GM18951 (cell line): ENCODE measurements around the gene ETS1.
A peak's percentile ranks its signal among the peaks of the same experiment; 100 is the strongest.

Source experiments
- POLR2A ChIP-seq: IDR thresholded peaks from 4 replicates; pipeline ENCODE4 v1.6.1; 2011; ENCODE audit warnings: mild to moderate bottlenecking; ENCODE audit not compliant: insufficient read length, insufficient read depth; ENCODE audit errors: extremely low read depth
- in situ Hi-C: fragments of 300-500 bp; cut with MboI; formaldehyde crosslinking; loops from one replicate; pipeline ENCODE4 v1.12.0; 2022; ENCODE audit warnings: low sequenced_read_pairs, mixed read lengths, inconsistent platforms; ENCODE audit not compliant: unreplicated experiment

Gene ETS1

DNA sequence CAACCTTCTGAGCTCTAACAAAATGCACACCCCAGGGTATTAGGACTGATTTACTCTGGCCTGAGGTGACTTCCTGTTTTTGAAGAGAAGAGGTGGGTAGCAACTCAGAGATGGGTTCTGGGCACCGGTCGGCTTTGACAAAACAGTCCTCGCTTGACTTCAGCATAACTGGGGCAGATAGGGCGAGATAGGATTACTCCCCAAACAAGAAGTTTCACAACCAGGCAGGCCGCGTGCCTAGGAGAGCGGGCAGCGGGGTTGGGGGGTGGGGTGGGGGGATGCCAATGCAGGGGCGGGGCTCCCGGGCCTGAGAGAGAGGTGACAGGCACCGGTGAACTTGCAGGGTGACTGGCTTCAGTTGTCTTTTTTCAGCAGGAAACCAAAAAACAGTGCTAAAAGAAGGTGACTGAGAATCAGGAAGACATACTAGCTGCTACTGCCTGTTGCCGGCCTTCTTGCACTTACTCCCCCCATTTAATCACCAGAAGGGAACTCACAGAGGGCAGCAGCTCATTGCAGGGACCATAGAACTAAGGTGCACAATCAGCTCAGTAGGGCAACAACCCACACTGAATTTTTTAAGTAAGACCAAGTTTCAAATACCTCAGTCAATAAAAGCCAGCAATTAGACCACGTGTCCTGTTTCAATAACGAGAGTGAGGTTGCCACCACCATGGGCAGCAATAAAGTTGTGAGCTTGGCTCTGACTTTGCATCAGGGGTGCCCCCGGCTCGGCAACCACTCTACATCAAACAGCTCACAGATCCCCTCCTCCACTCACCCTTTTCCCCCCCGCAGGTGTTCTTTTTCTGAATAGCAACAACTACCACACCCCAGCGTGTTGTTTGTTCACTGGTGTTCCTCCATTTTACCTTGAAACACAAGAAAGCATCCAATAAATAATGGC is 37.2 kb upstream of the ETS1 start:
- peak; percentile 48 for TF ChIP-seq POLR2A
- in situ Hi-C loops, result loop anchor here (25.0 kb wide), 1 partner anchor 587 kb away; no protein-coding TSS in a partner anchor

DNA sequence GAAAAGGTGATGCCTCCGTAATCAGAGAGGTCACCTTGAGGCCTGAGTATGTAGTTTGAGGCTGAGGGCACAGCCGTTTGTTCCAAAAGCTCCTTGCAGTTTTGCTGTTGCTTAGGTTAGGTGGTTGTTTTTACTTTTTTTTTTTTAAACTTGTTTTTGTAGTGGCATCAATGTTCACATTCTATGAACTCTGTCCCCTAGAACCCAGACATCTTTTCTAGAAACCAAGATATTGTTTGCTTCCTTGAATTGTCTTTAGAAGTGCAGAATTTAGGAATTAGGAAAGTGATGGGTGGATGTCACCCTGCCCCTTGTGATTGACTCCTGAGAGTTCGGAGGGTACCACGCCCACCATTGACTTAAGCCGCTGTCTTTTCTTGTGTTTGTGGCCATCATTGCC is 35.7 kb upstream of the ETS1 start:
- in situ Hi-C loops, result no loop called here
- TF ChIP-seq POLR2A, result no peak

DNA sequence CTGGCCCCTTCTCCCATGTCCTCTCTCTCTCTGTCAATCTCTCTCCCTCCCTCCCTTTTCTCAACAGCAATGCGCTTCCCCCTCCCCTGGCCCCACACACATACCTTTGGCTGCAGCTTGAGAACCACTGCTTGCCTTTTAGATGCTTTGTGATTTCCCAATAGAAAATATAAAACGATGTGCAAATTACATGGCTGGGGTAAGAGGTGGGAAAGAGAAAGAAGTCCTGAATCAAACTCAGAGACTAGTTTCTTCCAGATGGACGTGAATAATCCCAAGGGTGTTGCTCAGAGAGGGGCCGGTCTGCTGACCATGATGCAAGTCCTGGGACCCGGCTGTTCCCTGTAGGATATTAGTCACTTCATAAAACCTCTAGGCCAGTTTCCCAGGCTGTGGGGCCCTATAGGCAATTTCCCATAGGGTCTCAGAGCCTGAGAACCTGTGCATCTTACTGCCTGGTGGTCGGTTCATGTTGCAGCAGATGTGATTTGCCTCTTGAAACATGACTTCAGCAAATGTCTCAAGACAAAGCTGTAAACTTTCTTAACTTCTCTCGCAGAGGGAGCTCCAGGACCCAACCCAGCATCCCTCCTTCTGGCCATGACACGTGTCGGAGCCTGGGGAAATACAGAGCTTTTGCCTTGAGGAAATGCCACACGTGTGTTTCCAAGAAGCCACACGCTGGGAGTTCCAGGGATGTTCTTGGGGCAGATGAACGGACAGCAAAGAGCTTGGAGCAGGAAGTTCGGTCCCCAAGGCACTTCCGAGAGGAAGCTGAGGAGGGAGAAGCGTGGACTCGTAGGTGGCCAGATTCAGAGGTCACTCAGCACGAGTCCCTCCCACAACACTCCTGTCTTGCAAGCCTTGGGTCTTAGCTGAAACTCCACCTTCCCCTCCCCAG is 34.5 kb upstream of the ETS1 start:
- in situ Hi-C loops, result no loop called here
- no peak for TF ChIP-seq POLR2A

DNA sequence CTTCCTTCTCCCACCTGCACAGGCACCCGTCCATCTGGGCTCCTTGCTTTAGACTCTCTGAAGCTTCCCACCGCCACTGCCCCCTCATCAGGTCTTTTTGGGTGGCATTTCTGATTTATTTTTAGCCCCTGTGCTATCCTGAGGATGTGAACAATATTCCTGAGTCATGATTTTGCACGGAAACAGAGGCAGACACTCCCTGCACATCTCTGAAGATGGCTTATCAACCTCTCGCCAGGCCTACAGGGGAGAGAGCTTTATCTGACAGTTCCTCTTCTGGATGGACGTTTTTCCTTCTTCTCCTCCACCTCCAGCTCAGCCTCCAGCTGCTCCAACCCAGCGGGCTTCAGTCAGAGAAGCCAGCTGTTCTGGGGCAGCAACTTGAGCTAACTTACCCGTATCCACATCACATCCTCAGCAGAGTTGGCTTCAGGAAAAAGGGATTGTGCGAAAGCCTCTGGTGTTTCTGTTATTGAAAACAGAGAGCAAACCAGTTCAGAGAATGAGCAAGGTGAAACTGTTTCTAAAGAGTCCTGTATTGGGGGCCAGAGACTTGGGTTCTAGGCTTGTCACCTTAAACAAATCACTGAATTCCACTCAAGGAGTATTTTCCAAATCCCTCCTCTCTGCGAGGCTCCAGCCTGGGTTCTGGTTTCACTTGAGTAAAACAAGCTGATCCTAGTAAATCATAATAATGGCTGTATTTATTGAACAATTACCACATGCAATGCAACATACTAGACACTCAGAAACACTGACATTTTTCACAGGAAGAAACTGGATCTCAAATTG is 33.1 kb upstream of the ETS1 start:
- in situ Hi-C loops, result no loop called here
- no peak for TF ChIP-seq POLR2A

DNA sequence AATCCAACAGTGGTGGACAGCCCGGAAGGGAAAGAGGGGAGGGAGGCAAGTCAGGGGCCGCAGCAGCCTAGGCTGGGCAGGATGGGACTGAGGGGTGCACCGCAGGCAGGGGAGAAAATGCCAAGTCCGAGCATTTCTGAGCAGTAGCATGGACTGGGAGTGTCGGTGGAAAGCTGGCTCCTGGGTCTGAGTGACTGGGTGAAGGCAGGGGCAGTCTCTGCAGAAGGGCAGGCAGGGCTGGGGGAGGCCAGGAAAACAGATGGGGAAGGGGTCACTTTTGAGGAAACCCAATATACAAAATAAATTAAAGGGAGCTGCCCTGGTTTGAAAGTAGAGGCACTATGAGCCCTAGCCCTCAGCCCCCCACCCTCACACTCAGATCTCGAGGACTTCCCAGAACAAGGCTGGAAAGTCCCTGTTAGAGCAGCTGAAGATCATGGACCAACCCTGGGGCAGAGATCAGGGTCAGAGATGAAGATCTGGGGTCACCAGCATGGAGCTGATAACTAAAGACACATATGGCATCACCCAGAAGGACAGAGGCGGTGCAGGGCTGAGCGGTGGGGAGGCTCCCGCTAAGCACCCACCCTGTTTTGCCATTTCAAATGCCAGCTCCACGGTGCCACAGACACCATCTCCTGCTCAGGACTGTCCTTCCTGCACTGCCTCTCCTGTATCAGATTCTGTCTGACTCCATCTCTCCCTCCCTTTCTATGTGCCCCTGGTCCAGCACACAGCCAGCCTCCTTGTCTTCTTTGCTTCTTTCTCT is 32.4 kb upstream of the ETS1 start:
- no peak for TF ChIP-seq POLR2A
- in situ Hi-C loops, result no loop called here

DNA sequence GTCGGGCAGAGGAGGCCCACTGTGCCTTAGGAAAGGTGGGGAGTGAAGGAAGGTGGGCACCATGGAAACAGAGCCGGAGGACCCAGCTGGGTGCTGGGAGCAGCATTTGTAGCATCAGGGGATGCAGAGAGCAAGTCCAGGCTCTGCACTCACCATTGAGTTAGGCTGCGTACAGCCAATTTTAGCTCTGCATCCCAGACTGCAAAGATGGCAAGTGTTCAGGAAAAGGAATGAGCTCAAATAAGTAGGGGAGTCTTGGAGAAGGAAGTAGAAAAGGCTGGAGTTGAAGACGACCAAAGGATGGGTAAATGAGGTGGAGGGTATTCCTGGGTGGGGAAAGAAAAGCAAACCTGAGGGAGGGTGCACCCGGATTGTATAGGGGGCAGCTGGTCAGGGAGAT is 31.6 kb upstream of the ETS1 start:
- no peak for TF ChIP-seq POLR2A
- in situ Hi-C loops, result no loop called here

DNA sequence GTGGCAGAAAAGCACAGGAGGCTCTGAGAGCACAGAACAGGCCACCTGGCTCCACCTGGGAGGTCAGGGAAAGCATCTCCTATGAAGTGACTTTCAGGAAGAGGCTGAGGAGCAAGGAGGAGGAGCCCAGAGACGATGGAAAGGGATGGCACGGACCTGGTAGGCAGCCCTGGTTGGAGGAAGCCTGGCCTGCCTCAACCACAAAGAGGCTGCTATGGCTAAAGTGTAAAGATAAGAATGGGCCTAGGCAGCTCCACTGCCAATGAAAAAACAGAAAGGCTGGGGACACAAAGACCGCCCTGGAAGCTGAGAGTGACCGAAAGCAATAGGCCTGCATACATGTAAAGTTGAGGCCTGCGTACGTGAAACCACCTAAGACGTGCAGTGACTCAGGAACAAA is 31.2 kb upstream of the ETS1 start:
- in situ Hi-C loops, result no loop called here
- TF ChIP-seq POLR2A, result no peak

DNA sequence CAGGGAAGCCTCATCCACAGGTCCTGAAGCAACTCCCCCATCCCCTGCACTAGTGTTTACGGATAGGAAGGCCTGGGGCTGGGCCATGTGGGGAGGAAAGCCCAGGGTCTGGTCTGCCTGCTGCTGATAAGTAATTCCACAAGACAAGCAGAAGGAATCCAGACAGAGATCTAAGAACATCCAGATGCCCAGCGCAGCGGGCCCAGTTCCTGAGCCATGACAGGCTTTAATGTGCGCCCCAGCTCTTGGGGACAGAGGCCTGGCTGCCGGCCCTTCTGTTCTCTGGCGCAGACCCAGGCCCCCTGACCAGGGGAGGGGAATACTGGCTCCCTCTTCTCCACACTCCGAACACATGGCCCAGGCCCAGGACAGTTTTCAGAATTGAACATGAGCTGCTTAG is 28.8 kb upstream of the ETS1 start:
- TF ChIP-seq POLR2A, result no peak
- in situ Hi-C loops, result no loop called here

DNA sequence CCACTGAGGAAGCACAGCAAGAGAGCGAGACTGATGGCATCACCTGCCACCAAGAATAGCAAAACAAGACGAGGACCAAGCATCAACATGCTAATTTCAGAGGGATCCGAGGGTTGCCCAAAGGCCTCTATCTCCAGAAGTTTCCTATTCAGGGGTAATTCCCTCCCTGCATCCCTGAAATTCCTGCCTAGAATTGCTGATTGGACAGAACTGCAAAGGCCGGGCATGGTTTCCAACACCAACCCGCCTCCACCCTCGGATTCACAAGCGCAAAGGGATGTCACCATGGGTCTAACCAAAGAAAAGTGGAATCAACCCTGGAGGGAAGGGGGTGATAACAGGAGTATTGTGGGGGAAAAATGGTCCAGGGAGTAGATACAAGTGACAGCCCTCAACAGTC is 28.3 kb upstream of the ETS1 start:
- in situ Hi-C loops, result no loop called here
- TF ChIP-seq POLR2A, result no peak

DNA sequence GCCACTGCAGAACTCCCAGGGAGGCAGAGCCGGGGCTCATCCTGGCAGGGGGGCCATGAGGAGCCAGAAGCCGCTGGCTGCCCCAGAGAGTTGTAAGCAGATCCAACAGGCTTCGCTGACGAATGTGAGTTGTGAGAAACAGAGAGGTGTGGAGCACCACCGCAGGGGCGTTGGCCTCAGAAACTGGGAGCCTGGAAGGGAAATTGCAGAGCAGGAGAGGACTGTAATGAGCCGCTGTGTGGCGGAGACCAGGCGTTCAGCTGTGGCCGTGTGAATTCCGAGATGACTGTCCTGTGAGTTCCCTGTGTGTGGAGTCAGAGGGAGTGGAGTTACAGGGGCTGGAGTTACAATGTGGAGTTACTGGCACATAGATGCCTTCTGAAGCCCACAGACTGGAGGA is 27.7 kb upstream of the ETS1 start:
- in situ Hi-C loops, result no loop called here
- TF ChIP-seq POLR2A, result no peak

DNA sequence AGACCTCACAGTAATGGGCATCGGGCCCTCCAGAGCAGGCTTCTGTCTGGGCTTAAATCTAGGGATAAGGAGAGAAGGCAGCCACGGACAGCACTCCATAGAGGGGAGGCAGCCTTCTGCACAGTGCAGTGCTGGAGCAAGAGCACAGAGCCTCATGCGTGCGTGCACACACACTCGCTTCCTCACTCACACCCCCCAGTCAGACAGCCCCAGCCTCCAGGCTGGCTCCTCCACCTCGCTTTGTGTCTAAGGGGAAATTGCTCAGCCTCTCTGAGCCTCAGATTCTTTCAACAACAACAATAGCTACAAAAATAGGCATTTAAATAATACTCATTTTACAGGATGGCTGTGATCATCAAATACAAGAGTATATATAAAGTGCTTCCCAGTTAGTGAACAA is 26.7 kb upstream of the ETS1 start:
- no peak for TF ChIP-seq POLR2A

DNA sequence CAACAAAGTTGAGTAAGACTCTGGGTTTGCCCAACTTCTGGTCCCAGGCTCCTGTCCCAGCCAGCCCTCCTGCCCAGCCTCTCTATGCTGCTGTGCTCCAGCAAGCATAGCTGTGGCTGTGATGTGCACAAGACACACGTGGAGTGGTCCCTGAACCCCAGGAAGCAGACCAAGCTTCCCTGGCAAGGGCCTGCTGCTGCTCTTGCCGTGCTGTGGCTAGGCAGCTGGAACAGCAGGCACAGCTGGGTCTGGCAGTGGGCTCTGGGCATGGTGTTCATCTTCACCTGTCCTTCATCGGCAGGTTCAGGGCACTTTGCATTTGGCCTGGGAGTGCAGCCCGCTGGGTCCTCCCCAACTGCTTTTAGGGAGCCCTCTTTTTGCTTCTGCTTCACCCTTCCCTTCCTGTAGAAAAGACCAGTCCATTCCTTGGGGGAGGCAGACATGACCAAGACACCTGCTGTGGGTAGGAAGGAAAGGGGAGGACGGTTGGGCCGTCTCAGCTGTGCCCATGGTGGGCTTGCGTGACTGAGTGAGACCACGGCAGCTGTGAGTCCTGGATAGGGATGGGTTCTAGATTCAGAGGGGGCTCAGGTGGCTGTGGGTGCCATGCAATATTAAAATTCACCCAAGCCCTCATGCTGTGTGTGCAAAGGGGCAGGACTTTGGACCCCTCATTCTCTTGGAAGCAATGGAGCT is 26.1 kb upstream of the ETS1 start:
- no peak for TF ChIP-seq POLR2A
- in situ Hi-C loops, result no loop called here

More for the DNA sequence above, 26.7 kb upstream of the ETS1 start:
- in situ Hi-C loops, result no loop called here
